Stimulated activated naive CD4-positive, alpha-beta T cell (primary cell): ENCODE measurements around the gene CCDC192.
"Not testable (repeated sequence)": the region's sequence is repeated elsewhere in the genome, so short reads cannot be mapped to it uniquely, and the experiment has no call there.

ENCODE experiments used
- DNase-seq, 6 experiments: peaks; one replicate each; lab custom pipeline; 2025; lab: John Stamatoyannopoulos, UW

The CCDC192 gene

GRCh38 chr5:127846884-127847283 is 143.7 kb downstream of the CCDC192 start:
- no peak for DNase-seq

GRCh38 chr5:127847641-127848040 is 144.4 kb downstream of the CCDC192 start:
- DNase-seq: not testable (repeated sequence)

GRCh38 chr5:127848098-127848497 is 144.9 kb downstream of the CCDC192 start:
- no peak for DNase-seq

DNA sequence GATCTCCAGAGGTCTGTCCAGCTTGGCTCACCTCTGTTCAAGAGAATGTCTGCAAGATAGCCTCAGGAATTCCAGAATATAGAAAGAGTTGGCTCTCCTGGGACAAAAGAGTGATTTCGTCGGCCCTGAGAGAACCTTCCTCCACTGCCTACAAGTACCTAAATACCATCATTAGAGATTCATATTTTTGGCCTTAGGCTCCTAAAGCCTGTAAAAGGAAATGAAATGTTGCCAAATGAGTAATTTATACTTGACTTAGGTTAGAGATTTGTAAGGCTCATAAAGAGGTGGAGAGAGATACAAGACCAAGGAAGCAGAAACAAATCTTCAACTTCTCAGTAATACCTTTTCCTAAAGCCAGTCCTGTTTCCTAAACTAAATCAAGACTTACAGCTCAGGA is 146.2 kb downstream of the CCDC192 start:
- DNase-seq: no peak

DNA sequence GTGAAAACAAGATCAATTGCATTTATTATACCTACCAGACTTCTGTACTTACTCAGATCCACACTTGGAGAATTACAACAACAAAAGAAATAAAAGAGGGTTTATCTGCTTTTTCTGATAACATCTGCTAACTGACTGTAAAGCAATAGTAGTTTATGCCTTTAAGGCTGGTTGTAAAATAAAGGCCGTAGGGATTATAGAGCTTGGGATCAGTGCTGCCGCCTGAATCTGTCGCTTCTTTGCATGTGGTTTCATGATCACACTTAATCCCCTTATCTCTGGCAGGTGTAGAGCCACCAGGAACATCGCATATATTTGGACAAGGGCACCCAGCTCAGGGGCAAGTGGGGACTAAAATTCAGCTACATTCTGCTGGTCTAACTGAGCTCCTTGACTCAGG is 146.7 kb downstream of the CCDC192 start:
- DNase-seq: no peak

GRCh38 chr5:127851964-127852363 is 148.8 kb downstream of the CCDC192 start:
- no peak for DNase-seq

DNA sequence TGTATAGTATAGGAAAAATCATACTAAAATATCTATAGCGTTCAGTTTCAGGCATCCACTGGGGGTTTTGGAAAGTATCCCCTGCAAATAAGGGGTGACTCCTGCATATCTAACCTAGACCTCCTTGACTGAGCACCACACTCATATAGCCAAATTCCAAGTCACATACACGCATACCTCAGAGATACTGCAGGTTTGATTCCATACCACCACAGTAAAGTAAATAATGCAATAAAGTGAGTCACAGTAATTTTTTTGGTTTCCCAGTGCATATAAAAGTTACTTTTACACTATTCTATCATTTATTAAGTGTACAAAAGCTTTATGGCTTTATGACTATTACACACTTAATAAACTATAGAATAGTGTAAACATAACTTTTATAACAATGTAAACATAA is 151.3 kb downstream of the CCDC192 start:
- DNase-seq: no peak

- no peak for DNase-seq
These were observed 153.1 kb downstream of the CCDC192 start for GRCh38 chr5:127856292-127856691.

- no peak for DNase-seq
These were observed 155.1 kb downstream of the CCDC192 start for GRCh38 chr5:127858116-127858784.

- DNase-seq: no peak
These were observed 157.1 kb downstream of the CCDC192 start for GRCh38 chr5:127860291-127860690.

GRCh38 chr5:127863161-127863560 is 160.0 kb downstream of the CCDC192 start:
- no peak for DNase-seq

DNA sequence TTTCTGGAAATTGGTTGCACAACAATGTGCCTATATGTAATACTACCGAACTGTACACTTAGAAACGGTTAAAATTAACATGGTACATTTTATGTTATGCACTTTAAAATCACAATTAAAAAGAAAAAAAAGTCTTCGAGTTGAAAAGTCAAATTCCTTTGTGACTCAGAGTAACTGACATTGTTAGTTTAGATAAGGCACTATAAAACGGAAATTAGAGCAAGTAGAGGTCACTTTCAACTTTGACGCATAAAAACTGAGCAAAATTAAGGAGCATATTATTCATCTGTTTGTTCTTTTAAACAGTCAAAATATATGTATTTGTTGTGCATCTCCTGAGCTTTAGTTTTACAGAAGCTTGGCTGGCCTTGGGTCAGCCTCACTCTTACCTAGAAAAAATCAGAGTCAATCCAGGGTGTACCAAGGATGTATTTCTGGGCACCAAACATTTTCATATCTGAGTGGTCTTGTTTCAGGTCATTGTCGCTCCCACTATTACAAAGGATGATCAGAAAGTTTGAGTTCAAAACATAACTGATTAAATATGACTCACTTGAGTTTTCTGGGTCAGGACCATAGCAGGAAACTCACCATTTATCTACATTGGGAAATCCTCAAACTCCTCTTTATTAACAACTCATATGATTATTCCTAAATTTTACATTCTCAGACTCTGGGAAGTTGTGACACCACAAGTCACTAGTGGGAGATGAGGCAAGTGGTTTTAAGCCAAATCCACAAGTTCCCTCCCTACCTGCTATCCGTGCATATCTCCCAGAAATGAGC is 160.6 kb downstream of the CCDC192 start:
- DNase-seq: no peak

DNA sequence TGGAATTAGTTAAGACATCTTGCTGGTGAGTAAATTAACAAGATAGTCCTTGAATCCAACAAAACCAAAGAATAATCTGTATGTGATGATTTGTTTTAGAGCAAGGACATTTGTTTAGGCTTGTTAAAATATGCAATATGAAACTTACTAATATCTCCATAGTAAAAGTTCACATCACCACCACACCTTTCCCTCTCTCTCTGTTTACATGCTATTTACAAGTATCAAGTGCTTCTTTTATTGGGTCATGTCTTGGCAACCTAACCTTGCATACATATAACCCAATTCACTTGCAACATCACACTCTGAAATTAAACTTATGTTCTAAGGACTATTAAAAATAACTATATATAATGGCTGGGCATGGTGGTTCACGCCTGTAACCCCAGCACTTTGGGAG is 161.3 kb downstream of the CCDC192 start:
- DNase-seq: no peak

DNA sequence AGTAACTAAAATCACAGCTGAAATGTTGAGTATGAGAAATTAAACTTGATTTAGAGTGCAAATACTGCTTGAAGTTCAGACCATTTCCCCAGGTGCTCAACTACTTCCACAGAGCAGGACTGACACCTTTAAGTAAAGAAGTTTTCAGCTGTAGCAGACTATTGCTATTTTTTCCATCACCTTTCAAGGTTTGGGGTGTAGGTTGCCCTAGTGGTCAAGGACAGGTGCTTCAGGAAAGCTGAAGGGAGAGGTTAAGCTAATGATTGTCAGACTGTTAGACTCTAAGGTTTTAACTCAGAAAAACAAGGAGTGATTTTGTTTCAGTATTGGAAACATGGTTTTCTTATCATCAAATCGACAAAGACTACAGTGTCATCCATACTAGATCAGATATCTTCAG is 162.1 kb downstream of the CCDC192 start:
- no peak for DNase-seq

- no peak for DNase-seq
These were observed 164.0 kb downstream of the CCDC192 start for GRCh38 chr5:127867022-127867783.

DNA sequence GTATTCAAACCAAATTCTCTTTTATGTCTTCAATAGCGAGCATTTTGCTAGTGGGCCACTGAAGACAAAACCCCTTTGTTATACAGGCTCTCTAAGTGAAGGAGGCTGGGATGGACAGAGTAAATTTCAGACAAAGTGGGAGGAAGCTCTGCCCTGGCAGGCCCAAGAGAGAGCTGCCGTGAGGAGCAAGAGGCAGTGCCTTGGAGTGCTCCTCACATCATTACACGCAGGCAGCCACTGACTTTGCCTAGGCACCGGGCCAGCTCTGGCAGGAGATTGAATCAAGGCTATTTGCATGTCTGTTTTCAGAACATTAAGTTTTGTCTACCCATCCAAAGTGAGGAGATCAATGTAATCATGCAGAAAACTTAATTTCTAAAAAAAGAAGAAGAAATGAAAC is 167.7 kb downstream of the CCDC192 start:
- no peak for DNase-seq

DNA sequence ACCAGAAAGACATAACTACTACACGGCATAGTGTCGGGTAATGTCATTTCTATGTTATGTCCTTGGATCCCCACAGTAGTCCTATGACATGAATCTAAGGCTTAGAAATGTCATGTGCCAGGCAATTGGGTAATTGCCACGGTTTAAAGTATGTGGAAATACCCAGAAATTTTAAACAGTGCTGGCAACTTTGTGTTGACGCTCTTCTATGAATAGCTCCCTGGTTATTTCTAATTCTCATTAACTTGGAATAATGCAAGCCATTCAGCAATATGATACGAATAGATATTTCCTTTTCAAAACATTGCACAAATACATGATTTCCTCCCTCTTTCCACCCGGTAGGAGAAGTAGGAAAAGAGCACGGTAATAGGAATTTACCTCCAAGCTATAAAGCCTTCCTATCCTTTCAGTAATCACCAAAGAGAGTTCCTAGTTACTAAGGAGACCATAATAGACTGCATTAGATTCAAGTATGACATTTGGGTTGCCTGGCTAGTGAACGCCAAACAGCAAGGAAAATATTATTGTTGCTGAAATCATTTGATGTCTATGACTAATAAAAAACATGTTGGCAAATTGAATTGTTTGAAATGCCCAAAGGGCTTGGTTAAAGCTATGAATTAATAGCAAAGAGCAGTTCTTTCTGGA is 168.4 kb downstream of the CCDC192 start:
- DNase-seq: no peak

- DNase-seq: no peak
These were observed 169.3 kb downstream of the CCDC192 start for GRCh38 chr5:127872494-127872893.

DNA sequence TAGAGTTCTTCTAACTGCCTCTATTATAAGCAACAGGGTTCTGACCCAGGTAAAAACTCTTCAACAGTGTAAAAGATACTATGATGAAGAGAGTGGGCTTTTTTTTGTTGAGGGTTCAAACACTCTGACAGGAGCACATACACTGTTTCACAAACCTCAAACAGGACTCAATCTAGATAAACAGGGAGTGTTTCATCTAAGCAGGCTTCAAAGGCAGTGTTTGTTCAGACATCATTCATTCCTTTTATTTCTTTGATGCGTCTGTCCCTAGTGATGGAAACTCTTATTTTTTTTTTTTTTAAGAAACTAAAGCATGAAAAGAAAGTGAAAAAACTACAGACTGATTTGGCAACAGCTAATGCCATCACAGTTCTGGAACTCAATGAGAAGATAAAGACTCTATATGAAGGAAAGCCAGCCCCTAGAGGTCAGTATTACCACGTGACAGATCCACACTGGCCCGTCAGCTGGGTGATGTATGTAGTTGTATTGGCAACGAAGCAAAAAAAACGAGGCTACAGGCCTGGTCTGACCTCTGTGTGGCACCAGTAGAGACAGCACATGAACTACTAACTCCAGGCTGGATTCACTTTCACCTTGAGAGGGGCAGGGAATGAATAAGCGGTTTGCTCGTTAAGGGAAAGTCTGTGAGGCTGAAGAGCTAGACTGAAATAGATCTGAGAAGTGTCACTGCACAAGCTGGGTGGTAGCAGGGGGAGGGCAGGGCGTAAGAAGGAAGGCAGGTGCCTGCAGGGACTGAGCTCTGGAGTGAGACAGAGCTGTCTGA is 172.2 kb downstream of the CCDC192 start:
- no peak for DNase-seq

DNA sequence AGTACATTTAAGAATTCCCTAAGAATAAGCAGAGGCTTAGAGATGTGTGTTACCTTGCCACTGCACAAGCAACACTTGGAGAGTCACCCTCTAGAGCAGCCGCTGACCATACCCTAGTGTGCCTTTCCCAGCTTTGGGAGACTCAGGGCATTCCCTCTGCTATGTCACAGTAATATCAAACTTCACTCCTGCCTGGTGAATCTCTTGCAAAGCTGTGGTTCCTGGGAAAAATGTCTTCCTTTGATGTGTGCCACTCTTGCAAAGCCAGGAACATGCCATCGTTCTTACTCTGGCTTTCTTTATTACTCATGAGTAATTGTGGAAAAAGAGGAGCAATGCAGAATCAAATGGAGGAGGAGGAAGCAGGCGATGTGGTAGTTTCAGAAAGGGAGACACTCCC is 173.2 kb downstream of the CCDC192 start:
- DNase-seq: no peak

- no peak for DNase-seq
These were observed 175.1 kb downstream of the CCDC192 start for GRCh38 chr5:127878174-127878750.
